Brain microvascular endothelial cell (primary cell): ENCODE results near the gene UTS2.

Experiments
- DNase-seq: peaks from one replicate; pipeline ENCODE4 v3.0.0-alpha.2; 2020
- H3K27ac ChIP-seq: fragments of 250-450 bp; sonication (Bioruptor Pico); 2 replicates; pipeline ENCODE4 v1.5.1; 2020; ENCODE audit warnings: mild to moderate bottlenecking, moderate library complexity
- H3K27me3 ChIP-seq: fragments of 250-450 bp; sonication (Bioruptor Pico); replicated peaks from 2 replicates; pipeline ENCODE4 v1.5.1; 2020; ENCODE audit warnings: mild to moderate bottlenecking
- H3K36me3 ChIP-seq: fragments of 250-450 bp; sonication (Bioruptor Pico); replicated peaks from 2 replicates; pipeline ENCODE4 v1.5.1; 2020; ENCODE audit warnings: mild to moderate bottlenecking
- H3K4me3 ChIP-seq: 2 replicates; pipeline ENCODE4 v1.5.1; 2011; ENCODE audit warnings: low read depth, mild to moderate bottlenecking, control low read depth, low read length, moderate library complexity
- CTCF ChIP-seq: IDR thresholded peaks from 2 replicates; pipeline ENCODE4 v1.5.1; 2011; ENCODE audit warnings: low read depth, mild to moderate bottlenecking, moderate library complexity, low read length, control low read depth, inconsistent platforms; ENCODE audit errors: missing control alignments
- in situ Hi-C: cut with HindIII; loops from 2 replicates; pipeline ENCODE4 v1.10.0; 2017; ENCODE audit warnings: low sequenced_read_pairs, low pct_ligation_motif_present

The UTS2 gene

GRCh38 chr1:7869136-7869920 lies 16.5 kb upstream of the UTS2 start:
- Histone ChIP-seq H3K27ac (no peak overlapping the region), H3K27me3 (no peaks in the 10 kb centered on the region), H3K4me3 (no peak overlapping the region), H3K36me3 (no peaks in the 10 kb centered on the region)
- DNase-seq: no peak
- in situ Hi-C loops: no loop called here
- no peak for TF ChIP-seq CTCF

- no peak for TF ChIP-seq CTCF
- in situ Hi-C loops: no loop called here
- H3K27ac ChIP-seq: no peak overlapping the region
- no peak for DNase-seq
- H3K36me3 ChIP-seq: no peaks in the 10 kb centered on the region
- no peak overlapping the region for H3K4me3 ChIP-seq
- no peaks in the 10 kb centered on the region for H3K27me3 ChIP-seq
Observed at GRCh38 chr1:7868070-7868780, 15.4 kb upstream of the UTS2 start.

- H3K27me3 ChIP-seq: no peaks in the 10 kb centered on the region
- no peak for DNase-seq
- in situ Hi-C loops: no loop called here
- H3K36me3 ChIP-seq: no peaks in the 10 kb centered on the region
- TF ChIP-seq CTCF: no peak
- no peak overlapping the region for H3K27ac ChIP-seq
- H3K4me3 ChIP-seq: no peak overlapping the region
Observed at GRCh38 chr1:7865978-7866377, 13.1 kb upstream of the UTS2 start.

- no peak for DNase-seq
- Histone ChIP-seq H3K36me3 (no peaks in the 10 kb centered on the region), H3K27me3 (no peaks in the 10 kb centered on the region), H3K4me3 (no peak overlapping the region), H3K27ac (no peak overlapping the region)
- in situ Hi-C loops: no loop called here
- TF ChIP-seq CTCF: no peak
Observed at GRCh38 chr1:7863756-7864328, 11.0 kb upstream of the UTS2 start.

- in situ Hi-C loops: no loop called here
- no peaks in the 10 kb centered on the region for H3K36me3 ChIP-seq
- H3K27ac ChIP-seq: no peak overlapping the region
- no peak for DNase-seq
- no peaks in the 10 kb centered on the region for H3K27me3 ChIP-seq
- no peak overlapping the region for H3K4me3 ChIP-seq
- no peak for TF ChIP-seq CTCF
Observed at GRCh38 chr1:7862211-7863060, 9.6 kb upstream of the UTS2 start.
